MM.1S (cell line): Measurements from ENCODE around the gene DHTKD1.

Source experiments
- CTCF ChIP-seq: fragments of 300-600 bp; sonication (generic); IDR thresholded peaks from 2 replicates; pipeline ENCODE4 v1.5.1; 2016; ENCODE audit warnings: antibody characterized with exemption, low read length, mixed read lengths
- EZH2 ChIP-seq: fragments of 300-600 bp; sonication (generic); optimal IDR thresholded peaks from 2 replicates; pipeline ENCODE3; 2017; ENCODE audit warnings: low read depth, mild to moderate bottlenecking, antibody characterized with exemption, low read length, mixed read lengths

GRCh38 chr10:12109286-12109685 is 40.5 kb downstream of the DHTKD1 start:
- no peak for TF ChIP-seq EZH2
- no peak for TF ChIP-seq CTCF
